Heart right ventricle (tissue), 16 donors: ENCODE measurements around the gene RPL32. TPM values are rescaled to one million over a fixed set of nuclear protein-coding genes. Genes with fewer than 3 reads are reported as not detected.
A peak's percentile ranks its signal among the peaks of the same experiment; 100 is the strongest.

Experiments used
- ATAC-seq, 8 donors: fragments of 200-7000 bp; cut with Tn5 transposase; one replicate each; pipeline ENCODE4 v1.9.1; 2020; ENCODE audit warnings: mild to moderate bottlenecking in 8 of 8, moderate library complexity in 8 of 8, moderate number of reproducible peaks in 1 of 8
- DNase-seq, 2 donors: peaks; one replicate each; pipeline ENCODE4 v3.0.0-alpha.2; 2020
- H3K27ac ChIP-seq, 10 donors: fragments of 200-600 bp; sonication (generic) in 2 of 10; one replicate each; pipeline versions ENCODE4 v1.5.0 to v1.8.0; 2020 to 2022; ENCODE audit warnings: mild to moderate bottlenecking in 3 of 10
- H3K27me3 ChIP-seq, 7 donors: fragments of 200-600 bp; one replicate each; pipeline ENCODE4 v1.8.0; 2021 to 2022; ENCODE audit warnings: mild to moderate bottlenecking in 2 of 7
- H3K36me3 ChIP-seq, 9 donors: fragments of 200-600 bp; sonication (generic) in 1 of 9; one replicate each; pipeline versions ENCODE4 v1.5.0 to v1.8.0; 2020 to 2022; ENCODE audit warnings: mild to moderate bottlenecking in 2 of 9
- H3K4me1 ChIP-seq, 9 donors: fragments of 200-600 bp; sonication (generic) in 1 of 9; one replicate each; pipeline versions ENCODE4 v1.5.0 to v1.8.0; 2020 to 2022; ENCODE audit warnings: mild to moderate bottlenecking in 4 of 9
- H3K4me3 ChIP-seq, 10 donors: fragments of 200-600 bp; sonication (generic) in 2 of 10; one replicate each; pipeline versions ENCODE4 v1.5.0 to v1.8.0; 2020 to 2022; ENCODE audit warnings: mild to moderate bottlenecking in 7 of 10, moderate library complexity in 2 of 10
- H3K9me3 ChIP-seq, 11 donors: fragments of 200-600 bp in 10 of 11; sonication (generic) in 2 of 11; one replicate each; pipeline versions ENCODE4 v1.5.0 to v1.8.0; 2013 to 2022; ENCODE audit warnings: mild to moderate bottlenecking in 2 of 11, control low read depth in 1 of 11, moderate library complexity in 1 of 11
- WGBS, 2 donors: extraction: QIAGEN DNeasy Blood & Tissue Kit; methylation state at CpG; one replicate each; pipeline ENCODE4 v1.1.7; 2013; ENCODE audit warnings: inconsistent platforms in 1 of 2; 5-methylcytosine and 5-hydroxymethylcytosine counted together
- intact Hi-C, 10 donors: fragments of 100-400 bp; cut with DNase I; formaldehyde crosslinking; loops; one replicate each; pipeline versions ENCODE4 v1.11.1 to v1.14.2; 2022
- polyA plus RNA-seq, 2 donors: library from polyadenylated mRNA; stranded (reverse); fragments of 200-250 nt; gene quantifications; one replicate each; pipeline ENCODE4 v1.2.3, GENCODE V29; 2013
- total RNA-seq, 10 donors: library from RNA; stranded (reverse); fragmentation: NEBNext Ultra II Directional in 3 of 10; extraction: Animal tissue kit (Norgen Biotek cat#: 25700) in 3 of 10; gene quantifications; one replicate each; pipeline versions ENCODE4 v1.2.1 to v1.2.4, GENCODE V29; 2021 to 2023
- TF ChIP-seq, protein P1 (sequence below), 9 donors: fragments of 200-600 bp; sonication (generic) in 2 of 9; IDR thresholded peaks; one replicate each; pipeline versions ENCODE4 v1.5.0 to v1.8.0; 2021 to 2022; ENCODE audit warnings: antibody characterized with exemption in 9 of 9, mild to moderate bottlenecking in 5 of 9, moderate library complexity in 1 of 9
- donor health status: Arrhythmogenic right ventricular cardiomyopathy.
- donor health status: ischemic (EF 13 %, LVEDD 7.1; RV severe dilation, severe dysfunction).
- donor health status: healthy with polysubstance abuse.
- donor health status: DM: no; HTN: yes; CAD: no.
- donor health status: DM: no; HTN: no; CAD: no.
- donor health status: ischemic (EF 25% LVEDD 6.9; RV normal size, moderate dysfunction).
- donor health status: ischemic (EF 25% LVEDD 5.7; RV mildly dilated, moderate dysfunction).
- donor health status: healthy.
- donor health status: DM: yes; HTN: yes; CAD: no.
- donor health status: Ischemic cardiomyopathy.
- donor health status: ischemic (EF 35%, LVEDD 5.7; RV mildly dilated, moderate dysfunction).
- donor health status: nonischemic (EF 11% LVEDD 7.7; RV severe dilation, severe dysfunction).
- donor health status: DM: yes; HTN: yes; CAD: no.
- donor health status: PGD.
- donor health status: ischemic (EF 29% LVEDD 5.4; RV normal size, mild dysfunction).
- donor health status: nonischemic (EF 23%, LVEDD 6.1; RV moderate dilation, normal function).

The RPL32 gene
- total and polyA plus RNA-seq, 12 donors, result 827 to 2,488 (median 909) TPM

DNA sequence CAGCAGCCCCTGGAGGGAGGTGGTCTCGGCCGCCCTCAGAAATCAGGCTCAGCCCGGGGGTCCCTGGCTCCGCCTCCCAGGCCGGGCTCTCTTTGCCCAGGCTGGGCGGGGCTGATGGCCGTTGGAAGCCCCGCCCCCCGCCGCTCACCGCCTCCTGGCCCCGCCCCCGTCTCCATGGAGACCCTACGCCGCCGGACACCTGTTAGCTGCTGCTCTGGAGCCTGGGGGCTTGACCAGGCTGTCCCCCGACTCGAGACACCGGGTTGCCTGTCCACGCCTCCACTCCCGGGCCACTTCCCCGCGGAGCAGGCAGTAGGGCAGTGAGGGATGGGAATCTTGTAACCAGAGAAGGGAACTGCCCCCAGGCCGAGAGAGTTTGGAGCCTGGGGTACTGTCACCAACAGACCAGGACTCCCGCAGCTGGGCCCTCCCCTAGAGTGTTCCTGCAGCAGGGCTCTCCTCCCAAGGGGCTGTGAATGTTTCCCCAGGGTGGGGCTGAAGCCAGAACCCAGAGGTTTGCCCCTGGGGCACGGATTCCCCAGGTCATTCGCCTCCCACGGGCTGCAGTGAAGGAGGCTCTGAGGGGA is 27.8 kb upstream of the RPL32 start:
- ATAC-seq (peak; percentile 45 to 74 (median 68)), DNase-seq (peak; percentile 36 to 61)
- TF ChIP-seq, protein P1, sequence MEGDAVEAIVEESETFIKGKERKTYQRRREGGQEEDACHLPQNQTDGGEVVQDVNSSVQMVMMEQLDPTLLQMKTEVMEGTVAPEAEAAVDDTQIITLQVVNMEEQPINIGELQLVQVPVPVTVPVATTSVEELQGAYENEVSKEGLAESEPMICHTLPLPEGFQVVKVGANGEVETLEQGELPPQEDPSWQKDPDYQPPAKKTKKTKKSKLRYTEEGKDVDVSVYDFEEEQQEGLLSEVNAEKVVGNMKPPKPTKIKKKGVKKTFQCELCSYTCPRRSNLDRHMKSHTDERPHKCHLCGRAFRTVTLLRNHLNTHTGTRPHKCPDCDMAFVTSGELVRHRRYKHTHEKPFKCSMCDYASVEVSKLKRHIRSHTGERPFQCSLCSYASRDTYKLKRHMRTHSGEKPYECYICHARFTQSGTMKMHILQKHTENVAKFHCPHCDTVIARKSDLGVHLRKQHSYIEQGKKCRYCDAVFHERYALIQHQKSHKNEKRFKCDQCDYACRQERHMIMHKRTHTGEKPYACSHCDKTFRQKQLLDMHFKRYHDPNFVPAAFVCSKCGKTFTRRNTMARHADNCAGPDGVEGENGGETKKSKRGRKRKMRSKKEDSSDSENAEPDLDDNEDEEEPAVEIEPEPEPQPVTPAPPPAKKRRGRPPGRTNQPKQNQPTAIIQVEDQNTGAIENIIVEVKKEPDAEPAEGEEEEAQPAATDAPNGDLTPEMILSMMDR (IDR thresholded peaks at IDR 0.05), result no peak
- Histone ChIP-seq H3K9me3 (peaks cover 0 to 14% (median 3%) of the 10 kb centered on the region in 11 donors), H3K27me3 (peaks cover 0 to 16% (median 0%) of the 10 kb centered on the region in 7 donors), H3K4me3 (peak overlapping the region in 8 of 10 donors; percentile 14 to 42 (median 32)), H3K4me1 (peaks cover 0 to 15% (median 11%) of the 10 kb centered on the region in 9 donors), H3K27ac (no peak overlapping the region), H3K36me3 (no peaks in the 10 kb centered on the region)
- intact Hi-C loops, result loop anchor here in 9 of 10 donors (2.0 to 10.0 kb wide), 8 partner anchors 22 to 776 kb away; no protein-coding TSS in a partner anchor
- WGBS, 2 donors, result 15 to 17% methylated on average over 26 to 28 of the region's 28 CpGs

DNA sequence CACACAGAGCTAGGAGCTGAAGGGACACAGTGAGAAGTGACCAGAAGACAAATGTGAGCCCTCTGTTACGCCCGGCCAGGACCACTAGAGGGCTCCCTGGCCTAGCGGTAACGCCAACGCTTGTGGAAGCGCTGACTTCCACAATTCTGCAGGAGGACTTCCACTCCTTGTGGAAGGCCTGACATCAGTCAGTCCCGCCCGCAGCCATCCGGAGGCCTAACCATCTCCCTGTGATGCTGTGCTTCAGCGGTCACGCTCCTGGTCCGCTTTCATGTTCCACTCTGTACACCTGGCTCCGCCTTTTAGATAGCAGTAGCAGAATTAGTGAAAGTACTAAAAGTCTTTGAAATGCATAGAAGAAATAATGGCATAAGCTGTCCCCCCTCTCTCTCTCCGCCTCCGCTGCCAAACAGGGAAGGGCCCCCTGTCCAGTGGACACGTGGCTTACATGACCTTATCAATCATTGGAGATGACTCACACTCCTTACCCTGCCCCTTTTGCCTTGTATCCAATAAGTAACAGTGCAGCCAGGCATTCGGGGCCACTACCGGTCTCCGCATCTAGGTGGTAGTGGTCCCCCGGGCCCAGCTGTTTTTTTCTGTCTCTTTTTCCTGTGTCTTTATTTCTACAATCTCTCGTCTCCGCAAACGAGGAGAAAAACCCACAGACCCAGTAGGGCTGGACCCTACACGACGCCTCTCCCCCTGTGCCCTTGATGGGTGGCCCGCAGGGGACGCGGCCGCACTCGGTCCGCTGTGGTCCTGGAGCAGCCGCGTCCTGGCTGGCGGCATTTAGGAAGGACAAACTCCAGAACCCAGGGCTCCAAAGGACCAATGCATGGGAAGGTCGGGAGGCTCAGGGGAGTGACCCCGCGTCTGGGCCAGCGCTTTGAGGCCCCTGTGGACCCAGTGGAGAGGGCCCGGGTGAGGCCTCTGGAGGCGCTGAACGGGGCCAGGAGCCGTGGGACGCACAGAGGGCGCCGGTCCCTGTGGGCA is 27.0 kb upstream of the RPL32 start:
- peak overlapping the region in 8 of 10 donors; percentile 14 to 42 (median 32) for H3K4me3 ChIP-seq
- H3K27ac ChIP-seq, result no peak overlapping the region
- 30 to 34% methylated on average over 45 of the region's 45 CpGs for WGBS, 2 donors
- ATAC-seq (peak; percentile 86 to 95 (median 94)), DNase-seq (peak; percentile 83 to 85)
- TF ChIP-seq, protein P1 (IDR thresholded peaks at IDR 0.05), result peak; percentile 87 to 97 (median 92)
- peaks cover 0 to 14% (median 3%) of the 10 kb centered on the region in 11 donors for H3K9me3 ChIP-seq
- H3K27me3 ChIP-seq, result peaks cover 0 to 16% (median 0%) of the 10 kb centered on the region in 7 donors
- peaks cover 0 to 15% (median 11%) of the 10 kb centered on the region in 9 donors for H3K4me1 ChIP-seq
- intact Hi-C loops, result loop anchor here in 9 of 10 donors (1.0 to 10.0 kb wide), 10 partner anchors 22 to 776 kb away; no protein-coding TSS in a partner anchor
- H3K36me3 ChIP-seq, result no peaks in the 10 kb centered on the region

- DNase-seq (no peak), ATAC-seq (no peak)
- 86 to 88% methylated on average over 6 of the region's 6 CpGs for WGBS, 2 donors
- Histone ChIP-seq H3K36me3 (no peaks in the 10 kb centered on the region), H3K4me3 (no peak overlapping the region), H3K27ac (no peak overlapping the region), H3K9me3 (peaks cover 0 to 14% (median 3%) of the 10 kb centered on the region in 11 donors), H3K27me3 (peaks cover 0 to 16% (median 0%) of the 10 kb centered on the region in 7 donors), H3K4me1 (peaks cover 0 to 15% (median 11%) of the 10 kb centered on the region in 9 donors)
- intact Hi-C loops, result loop anchor here in 9 of 10 donors (5.0 to 10.0 kb wide), 5 partner anchors 115 to 778 kb away; no protein-coding TSS in a partner anchor
- TF ChIP-seq, protein P1 (IDR thresholded peaks at IDR 0.05), result no peak
Observed at GRCh38 chr3:12866836-12867235, 25.5 kb upstream of the RPL32 start.

- H3K4me3 ChIP-seq, result no peak overlapping the region
- WGBS, 2 donors, result 89 to 94% methylated on average over 4 of the region's 4 CpGs
- DNase-seq (no peak), ATAC-seq (no peak)
- H3K4me1 ChIP-seq, result peaks cover 0 to 15% (median 11%) of the 10 kb centered on the region in 9 donors
- peaks cover 0 to 14% (median 3%) of the 10 kb centered on the region in 11 donors for H3K9me3 ChIP-seq
- no peak overlapping the region for H3K27ac ChIP-seq
- TF ChIP-seq, protein P1 (IDR thresholded peaks at IDR 0.05), result no peak
- no peaks in the 10 kb centered on the region for H3K36me3 ChIP-seq
- H3K27me3 ChIP-seq, result peaks cover 0 to 16% (median 0%) of the 10 kb centered on the region in 7 donors
- intact Hi-C loops, result loop anchor here in 9 of 10 donors (5.0 to 10.0 kb wide), 5 partner anchors 117 to 780 kb away; no protein-coding TSS in a partner anchor
Observed at GRCh38 chr3:12865271-12865670, 23.9 kb upstream of the RPL32 start.
